HEK293 (cell line): Measurements from ENCODE around the gene SIX4.

ENCODE experiments used
- CTCF ChIP-seq: fragments of 450-650 bp; formaldehyde crosslinking; IDR thresholded peaks from 2 replicates; pipeline ENCODE4 v1.5.1; 2016; ENCODE audit warnings: missing biosample characterization, missing genetic modification characterization
- SETDB1 ChIP-seq: IDR thresholded peaks from one replicate; pipeline ENCODE4 v1.6.1; 2017; ENCODE audit warnings: mild to moderate bottlenecking, low read length, moderate library complexity, mixed read lengths; ENCODE audit not compliant: insufficient read length
- YY1 ChIP-seq: fragments of 450-650 bp; formaldehyde crosslinking; IDR thresholded peaks from 2 replicates; pipeline ENCODE4 v1.5.1; 2018; ENCODE audit warnings: missing biosample characterization, missing genetic modification characterization
- ZNF133 ChIP-seq: fragments of 450-650 bp; formaldehyde crosslinking; IDR thresholded peaks from 2 replicates; pipeline ENCODE4 v1.5.1; 2016; ENCODE audit warnings: missing biosample characterization, missing genetic modification characterization
- ZNF324 ChIP-seq: fragments of 450-650 bp; formaldehyde crosslinking; IDR thresholded peaks from 2 replicates; pipeline ENCODE4 v1.5.1; 2016; ENCODE audit warnings: missing biosample characterization, missing genetic modification characterization
- ZNF366 ChIP-seq: fragments of 450-650 bp; formaldehyde crosslinking; conservative IDR thresholded peaks from 2 replicates; pipeline ENCODE4 v1.5.1; 2016; ENCODE audit warnings: missing biosample characterization, missing genetic modification characterization
- ZNF510 ChIP-seq: fragments of 450-650 bp; formaldehyde crosslinking; IDR thresholded peaks from 2 replicates; pipeline ENCODE4 v1.5.1; 2018; ENCODE audit warnings: mild to moderate bottlenecking, missing genetic modification characterization, missing biosample characterization; ENCODE audit not compliant: insufficient replicate concordance
- ZNF785 ChIP-seq: fragments of 450-650 bp; formaldehyde crosslinking; IDR thresholded peaks from 2 replicates; pipeline ENCODE4 v1.5.1; 2016; ENCODE audit warnings: missing biosample characterization, missing genetic modification characterization

GRCh38 chr14:60721326-60722106 is 2.6 kb downstream of the SIX4 start:
- TF ChIP-seq SETDB1 (no peak), ZNF510 (tag by site-specific recombination) (no peak), ZNF785 (no peak), CTCF (tag by site-specific recombination) (peak; percentile 76), ZNF133 (tag by site-specific recombination) (no peak), YY1 (tag by site-specific recombination) (no peak), ZNF366 (no peak), ZNF324 (tag by site-specific recombination) (no peak)
